ENCODE data around the gene BRAF.

- TF ChIP-seq, protein P1, sequence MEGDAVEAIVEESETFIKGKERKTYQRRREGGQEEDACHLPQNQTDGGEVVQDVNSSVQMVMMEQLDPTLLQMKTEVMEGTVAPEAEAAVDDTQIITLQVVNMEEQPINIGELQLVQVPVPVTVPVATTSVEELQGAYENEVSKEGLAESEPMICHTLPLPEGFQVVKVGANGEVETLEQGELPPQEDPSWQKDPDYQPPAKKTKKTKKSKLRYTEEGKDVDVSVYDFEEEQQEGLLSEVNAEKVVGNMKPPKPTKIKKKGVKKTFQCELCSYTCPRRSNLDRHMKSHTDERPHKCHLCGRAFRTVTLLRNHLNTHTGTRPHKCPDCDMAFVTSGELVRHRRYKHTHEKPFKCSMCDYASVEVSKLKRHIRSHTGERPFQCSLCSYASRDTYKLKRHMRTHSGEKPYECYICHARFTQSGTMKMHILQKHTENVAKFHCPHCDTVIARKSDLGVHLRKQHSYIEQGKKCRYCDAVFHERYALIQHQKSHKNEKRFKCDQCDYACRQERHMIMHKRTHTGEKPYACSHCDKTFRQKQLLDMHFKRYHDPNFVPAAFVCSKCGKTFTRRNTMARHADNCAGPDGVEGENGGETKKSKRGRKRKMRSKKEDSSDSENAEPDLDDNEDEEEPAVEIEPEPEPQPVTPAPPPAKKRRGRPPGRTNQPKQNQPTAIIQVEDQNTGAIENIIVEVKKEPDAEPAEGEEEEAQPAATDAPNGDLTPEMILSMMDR (IDR thresholded peaks at IDR 0.05; ENCODE audit: insufficient read depth, low read depth, low read length) = no peak
- TF ChIP-seq EZH2 (IDR thresholded peaks at IDR 0.05; ENCODE audit: insufficient read depth, low read length) = no peak
Observed at GRCh38 chr7:140972344-140972743, 47.6 kb upstream of the BRAF start.

Measured in astrocyte (in vitro differentiated cells and primary cell).